Measurements from ENCODE around the gene CCDC61. TPM values are rescaled to one million over a fixed set of nuclear protein-coding genes. Genes with fewer than 3 reads are reported as not detected.

Gene CCDC61
- total RNA-seq, 4 donors from 2014 or later, result 8.4 to 14.6 (median 9.5) TPM

- peaks cover 9% of the 10 kb centered on the region for H3K27me3 ChIP-seq
- H3K27ac ChIP-seq, result no peak overlapping the region
- no peaks in the 10 kb centered on the region for H3K36me3 ChIP-seq
- no peak for DNase-seq (ENCODE audit: low spot score in 2 of 2)
- no peak for TF ChIP-seq POLR2A (IDR thresholded peaks at IDR 0.05)
- TF ChIP-seq EP300 (IDR thresholded peaks at IDR 0.05), result no peak
- no peak for TF ChIP-seq POLR2AphosphoS5 (IDR thresholded peaks at IDR 0.05)
- no peak for TF ChIP-seq CTCF (IDR thresholded peaks at IDR 0.05)
- H3K4me3 ChIP-seq, result no peak overlapping the region
- H3K9me3 ChIP-seq, result no peaks in the 10 kb centered on the region
- no peaks in the 10 kb centered on the region for H3K4me1 ChIP-seq
- WGBS, result 78% methylated on average over 7 of the region's 7 CpGs
Observed at GRCh38 chr19:45985321-45985720, 9.9 kb upstream of the CCDC61 start.

DNA sequence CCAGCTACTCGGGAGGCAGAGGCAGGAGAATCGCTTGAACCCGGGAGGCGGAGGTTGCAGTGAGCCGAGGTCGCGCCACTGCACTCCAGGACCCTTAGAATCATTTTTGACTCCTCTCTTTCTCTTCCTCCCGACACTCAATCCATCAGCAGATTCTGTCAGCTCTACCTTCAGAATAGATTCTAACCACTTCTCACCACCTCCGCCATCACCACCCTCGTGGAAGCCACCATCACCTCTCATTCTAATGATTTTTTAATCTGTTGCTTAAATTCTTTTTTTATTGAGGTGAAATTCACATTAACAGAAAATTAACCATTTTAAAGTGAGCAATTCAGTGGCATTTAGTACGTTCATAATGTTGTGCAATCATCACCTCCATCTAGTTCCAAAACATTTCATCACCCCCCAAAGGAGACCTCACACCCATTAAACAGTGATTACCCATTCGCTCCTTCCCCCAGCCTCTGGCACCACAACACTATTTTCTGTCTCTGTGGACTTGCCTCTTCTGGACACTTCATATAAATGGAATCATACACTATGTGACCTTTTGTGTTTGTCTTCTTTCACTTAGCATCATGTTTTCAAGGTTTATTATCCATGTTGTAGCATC lies 5.0 kb upstream of the CCDC61 start:
- H3K4me3 ChIP-seq, result no peak overlapping the region
- H3K4me1 ChIP-seq, result peaks cover 7% of the 10 kb centered on the region
- whole genome bisulfite sequencing, result 83% methylated on average over 12 of the region's 12 CpGs
- H3K27me3 ChIP-seq, result no peaks in the 10 kb centered on the region
- TF ChIP-seq EP300 (IDR thresholded peaks at IDR 0.05) (no peak), CTCF (IDR thresholded peaks at IDR 0.05) (no peak), POLR2AphosphoS5 (IDR thresholded peaks at IDR 0.05) (no peak), POLR2A (IDR thresholded peaks at IDR 0.05) (no peak)
- no peaks in the 10 kb centered on the region for H3K36me3 ChIP-seq
- DNase-seq (ENCODE audit: low spot score in 2 of 2), result no peak
- no peak overlapping the region for H3K27ac ChIP-seq
- H3K9me3 ChIP-seq, result no peaks in the 10 kb centered on the region

- H3K4me1 ChIP-seq, result peaks cover 17% of the 10 kb centered on the region
- TF ChIP-seq POLR2AphosphoS5 (IDR thresholded peaks at IDR 0.05) (no peak), POLR2A (IDR thresholded peaks at IDR 0.05) (no peak), CTCF (IDR thresholded peaks at IDR 0.05) (no peak), EP300 (IDR thresholded peaks at IDR 0.05) (no peak)
- 7% methylated on average over 8 of the region's 8 CpGs for WGBS
- no peaks in the 10 kb centered on the region for H3K9me3 ChIP-seq
- H3K27ac ChIP-seq, result no peak overlapping the region
- H3K27me3 ChIP-seq, result no peaks in the 10 kb centered on the region
- no peaks in the 10 kb centered on the region for H3K36me3 ChIP-seq
- H3K4me3 ChIP-seq, result peak overlapping the region; percentile 62
- DNase-seq (ENCODE audit: low spot score in 2 of 2), result no peak
Observed at GRCh38 chr19:45994456-45994997, 740 bp upstream of the CCDC61 start.

DNA sequence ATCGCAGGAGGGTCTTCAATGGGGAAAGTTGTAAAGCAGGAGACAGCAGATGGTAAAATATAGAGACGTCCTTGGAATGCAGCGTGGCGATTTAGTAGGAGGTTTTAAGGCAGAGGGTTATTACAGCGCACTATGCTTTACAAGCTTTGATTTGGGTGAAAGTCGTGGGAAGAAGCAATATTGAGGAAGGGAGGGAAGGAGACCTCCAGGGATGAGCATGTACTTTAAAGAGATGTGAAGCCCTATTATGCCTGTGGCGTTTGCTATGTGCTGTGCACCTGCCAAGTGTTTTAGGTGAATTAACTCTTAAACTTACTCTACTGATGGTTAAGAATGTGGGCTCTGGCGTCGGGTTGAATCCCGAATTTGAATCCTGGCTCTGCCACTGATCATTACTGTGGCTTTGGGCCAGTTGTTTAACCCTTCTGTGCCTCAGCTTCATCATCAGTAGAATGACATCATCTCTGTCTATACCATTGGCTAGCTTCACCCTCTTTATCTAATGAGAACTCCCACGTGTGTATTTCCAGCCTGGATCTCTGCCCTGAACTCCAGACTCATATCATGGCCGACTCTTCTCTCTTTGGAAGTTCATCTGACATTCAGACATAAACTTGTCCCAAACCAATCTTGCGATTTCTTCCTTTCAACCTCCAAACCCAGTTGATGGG lies 583 bp downstream of the CCDC61 start:
- no peak for DNase-seq (ENCODE audit: low spot score in 2 of 2)
- no peaks in the 10 kb centered on the region for H3K36me3 ChIP-seq
- H3K9me3 ChIP-seq, result no peaks in the 10 kb centered on the region
- no peak for TF ChIP-seq POLR2AphosphoS5 (IDR thresholded peaks at IDR 0.05)
- TF ChIP-seq CTCF (IDR thresholded peaks at IDR 0.05), result no peak
- no peak for TF ChIP-seq EP300 (IDR thresholded peaks at IDR 0.05)
- TF ChIP-seq POLR2A (IDR thresholded peaks at IDR 0.05), result no peak
- peak overlapping the region; percentile 62 for H3K4me3 ChIP-seq
- WGBS, result 11% methylated on average over 13 of the region's 13 CpGs
- peaks cover 31% of the 10 kb centered on the region for H3K4me1 ChIP-seq
- H3K27me3 ChIP-seq, result no peaks in the 10 kb centered on the region
- H3K27ac ChIP-seq, result no peak overlapping the region

DNA sequence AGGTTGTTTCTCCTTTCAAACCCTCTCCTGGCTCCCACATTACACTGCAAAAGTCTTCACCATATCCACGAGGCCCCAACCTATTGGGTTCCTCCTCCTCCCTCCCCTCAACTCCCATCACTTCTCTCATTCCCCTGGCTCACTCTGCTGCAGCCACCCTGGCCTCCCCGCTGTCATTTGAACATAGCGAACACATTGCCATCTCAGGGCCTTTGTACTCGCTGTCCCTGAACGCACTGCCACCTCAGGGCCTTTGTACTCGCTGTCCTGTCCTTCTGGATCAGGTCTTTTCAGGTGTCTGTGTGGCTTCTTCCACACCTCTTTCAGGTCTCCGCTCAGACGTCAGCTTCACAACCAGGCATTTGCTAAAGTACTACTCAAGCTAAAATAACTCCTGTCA lies 1.7 kb downstream of the CCDC61 start:
- Histone ChIP-seq H3K4me1 (peaks cover 34% of the 10 kb centered on the region), H3K27ac (no peak overlapping the region), H3K9me3 (no peaks in the 10 kb centered on the region), H3K36me3 (no peaks in the 10 kb centered on the region), H3K4me3 (no peak overlapping the region), H3K27me3 (no peaks in the 10 kb centered on the region)
- no peak for DNase-seq (ENCODE audit: low spot score in 2 of 2)
- WGBS, result 82% methylated on average over 8 of the region's 8 CpGs
- TF ChIP-seq POLR2AphosphoS5 (IDR thresholded peaks at IDR 0.05) (no peak), CTCF (IDR thresholded peaks at IDR 0.05) (no peak), POLR2A (IDR thresholded peaks at IDR 0.05) (no peak), EP300 (IDR thresholded peaks at IDR 0.05) (no peak)

Data from suprapubic skin (tissue), 4 donors.